ENCODE results near the gene RAI14.

The RAI14 gene

GRCh38 chr5:34857161-34857560 is 201.0 kb downstream of the RAI14 start:
- no peak for DNase-seq (ENCODE audit: low spot score)

DNA sequence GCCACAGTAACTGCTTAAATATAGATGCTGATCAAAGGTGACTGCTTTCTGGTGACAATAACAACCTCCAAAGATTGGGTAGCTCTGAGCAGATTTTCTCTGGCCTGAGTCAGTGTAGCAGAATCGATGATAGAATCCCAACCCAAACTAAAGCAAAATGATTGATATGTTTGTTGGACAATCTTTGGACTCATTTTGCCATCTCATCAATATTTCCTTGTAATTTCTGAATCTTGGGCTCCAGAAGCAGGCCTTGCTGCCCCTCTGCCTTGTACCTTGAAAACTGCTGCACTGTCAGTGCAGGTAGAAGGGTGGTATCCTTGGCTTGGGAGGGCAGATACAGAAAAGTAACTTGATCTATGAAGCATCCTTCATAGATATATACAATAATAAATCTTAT is 201.8 kb downstream of the RAI14 start:
- no peak for DNase-seq (ENCODE audit: low spot score)

DNA sequence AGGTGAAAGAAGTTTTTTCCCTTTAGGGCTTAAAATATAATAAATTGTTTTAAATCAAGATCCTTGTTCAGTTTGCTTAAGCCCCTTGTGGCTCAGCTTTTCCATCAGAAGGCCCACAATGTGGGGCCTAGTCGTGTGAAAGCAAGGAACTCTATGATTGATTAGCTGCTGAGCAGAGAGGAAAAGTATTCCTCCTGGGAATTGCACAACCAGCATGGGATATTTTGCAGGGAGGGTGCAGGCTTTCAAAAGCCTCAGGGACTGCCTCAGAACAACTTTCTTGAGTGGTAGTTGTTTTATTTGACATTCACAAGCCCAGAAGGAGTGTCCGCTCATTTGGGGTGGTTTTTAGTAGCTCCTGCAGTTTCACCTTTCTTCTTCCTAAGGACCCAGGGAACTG is 202.7 kb downstream of the RAI14 start:
- DNase-seq (ENCODE audit: low spot score): no peak

GRCh38 chr5:34859253-34859652 is 203.1 kb downstream of the RAI14 start:
- no peak for DNase-seq (ENCODE audit: low spot score)

DNA sequence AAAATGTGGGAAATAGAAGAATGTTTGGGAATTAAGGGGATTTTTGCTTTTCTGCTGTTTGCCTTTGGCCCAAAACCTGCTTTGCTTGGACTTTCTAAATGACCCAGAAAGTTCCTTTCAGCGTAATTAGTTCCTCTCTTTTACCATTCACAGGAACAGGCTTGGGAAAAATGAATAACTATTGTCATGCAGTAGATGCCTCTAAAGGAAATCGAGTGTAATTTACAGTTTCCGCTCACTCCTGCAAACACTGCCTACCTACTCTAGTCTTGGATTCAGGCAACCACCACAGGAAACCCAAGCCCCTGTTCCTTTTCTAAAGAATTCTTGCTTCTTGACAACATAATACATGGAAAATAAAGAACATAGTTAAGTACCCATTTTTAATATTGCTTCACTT is 207.8 kb downstream of the RAI14 start:
- DNase-seq (ENCODE audit: low spot score): peak; percentile 23

- DNase-seq (ENCODE audit: low spot score): no peak
Observed at GRCh38 chr5:34865091-34865490, 209.0 kb downstream of the RAI14 start.

DNA sequence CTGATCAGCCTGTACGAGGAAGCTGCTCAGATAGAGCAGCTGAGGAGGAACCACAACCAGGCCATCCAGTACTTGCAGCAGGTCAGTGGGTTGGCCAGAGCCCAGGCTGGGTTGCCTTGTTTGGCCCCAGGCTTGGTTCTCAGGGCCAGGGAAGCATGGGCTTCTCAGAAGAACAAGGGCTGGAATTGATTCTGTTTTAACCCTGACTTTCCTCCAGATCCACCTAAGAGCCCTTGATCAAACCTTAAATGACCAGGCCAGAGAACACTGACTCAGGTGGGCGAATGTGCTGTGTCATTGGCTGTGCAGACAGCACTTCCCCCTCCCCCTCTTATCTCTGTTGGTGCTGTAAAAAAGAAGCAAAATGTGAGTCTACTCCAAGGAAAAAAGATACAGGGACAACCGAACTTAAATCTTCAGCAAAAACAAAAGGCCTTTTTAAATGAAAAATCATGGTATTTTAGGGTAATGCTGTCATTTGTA is 210.9 kb downstream of the RAI14 start:
- no peak for DNase-seq (ENCODE audit: low spot score)

DNA sequence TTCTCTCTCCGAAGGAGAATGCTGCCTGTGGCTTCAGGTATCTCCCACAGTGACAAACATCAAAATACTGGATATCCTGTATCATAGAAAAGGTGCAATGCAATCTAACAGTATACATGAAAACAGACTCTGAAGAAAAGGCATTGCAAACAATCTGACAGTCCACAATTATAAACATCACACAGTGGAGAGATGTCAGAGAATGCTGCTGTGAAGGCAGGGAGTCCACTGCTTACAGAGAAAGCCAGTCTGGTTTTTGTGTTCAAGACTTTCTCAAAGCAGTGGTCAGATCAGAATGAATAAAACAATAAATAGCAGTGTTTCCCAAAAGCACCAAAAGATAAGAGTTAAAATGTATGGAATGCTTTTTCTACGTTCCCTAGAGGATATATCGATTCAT is 211.5 kb downstream of the RAI14 start:
- no peak for DNase-seq (ENCODE audit: low spot score)

- no peak for DNase-seq (ENCODE audit: low spot score)
Observed at GRCh38 chr5:34868791-34869190, 212.7 kb downstream of the RAI14 start.

DNA sequence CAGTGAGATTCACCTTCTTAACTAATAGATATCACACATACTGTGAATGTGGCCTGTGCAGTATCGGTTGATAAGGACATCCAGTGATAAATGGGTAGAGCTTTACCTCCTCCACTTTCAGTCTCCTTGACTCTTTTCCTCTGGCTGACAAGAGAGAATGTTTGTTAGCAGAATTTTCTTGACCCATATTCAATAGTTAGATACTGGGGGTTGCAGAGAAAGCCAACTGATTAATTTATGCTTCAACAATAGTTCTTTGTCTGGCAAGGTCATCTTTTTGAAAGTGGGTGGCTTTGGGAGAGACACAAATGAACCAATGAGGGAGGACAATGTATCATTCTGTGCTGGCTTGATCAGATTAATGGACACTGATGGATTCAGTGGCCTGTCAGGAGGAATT is 213.1 kb downstream of the RAI14 start:
- no peak for DNase-seq (ENCODE audit: low spot score)

GRCh38 chr5:34870382-34870781 is 214.3 kb downstream of the RAI14 start:
- DNase-seq (ENCODE audit: low spot score): no peak

GRCh38 chr5:34876275-34876674 is 220.1 kb downstream of the RAI14 start:
- DNase-seq (ENCODE audit: low spot score): no peak

- no peak for DNase-seq (ENCODE audit: low spot score)
Observed at GRCh38 chr5:34881246-34881645, 225.1 kb downstream of the RAI14 start.

Data from iPS-NIHi11 (cell line).